ENCODE measurements around the gene PSTPIP1.

PSTPIP1 gene

DNA sequence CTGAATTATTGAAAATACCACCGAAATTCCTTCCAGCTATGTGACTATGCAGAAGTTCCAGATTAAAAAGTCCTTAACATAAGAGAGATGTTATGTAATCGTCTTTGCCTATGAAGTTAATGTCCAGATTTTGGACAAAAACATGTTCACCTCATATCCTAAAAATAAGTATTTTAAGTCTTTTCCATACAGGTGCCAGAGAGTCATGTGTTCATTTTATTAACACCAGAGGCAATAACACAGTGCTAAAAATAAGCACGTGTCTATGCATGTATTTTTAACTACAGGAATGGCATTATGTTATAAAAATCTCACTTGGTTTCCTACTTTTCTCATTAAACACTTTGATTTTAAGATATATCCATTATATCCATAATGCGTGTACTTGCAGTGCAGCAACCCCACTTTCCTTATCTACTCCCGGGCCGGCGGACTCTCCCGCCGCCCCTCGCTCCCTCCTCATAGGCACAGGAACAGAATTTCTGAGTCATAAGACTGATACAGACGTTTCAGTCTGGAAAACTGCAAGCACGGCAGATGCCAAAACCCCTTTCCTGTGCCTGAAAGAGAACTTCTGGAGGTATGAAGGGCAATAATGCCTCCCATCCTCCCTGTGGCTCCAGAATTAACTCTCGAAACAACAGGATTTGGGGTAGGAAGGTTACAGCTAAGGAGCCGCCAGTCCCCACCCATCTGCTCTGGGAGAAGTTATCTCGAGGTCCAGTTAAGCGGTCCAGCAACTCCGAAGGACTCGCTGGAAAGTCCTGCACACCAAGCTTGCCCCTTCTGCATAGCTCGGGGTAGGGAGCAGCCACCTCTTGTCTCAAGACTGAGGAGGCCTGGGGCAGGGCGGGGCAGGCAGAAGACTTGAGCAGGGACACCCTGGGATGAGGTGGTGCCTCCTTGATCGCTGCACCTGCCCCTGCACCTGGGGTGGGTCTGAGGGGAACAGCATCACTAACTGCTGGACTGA is 22.3 kb upstream of the PSTPIP1 start:
- Histone ChIP-seq H3K4me1 (ENCODE audit: low read depth, poor library complexity, severe bottlenecking) (no peaks in the 10 kb centered on the region), H3K4me2 (no peak overlapping the region), H3K36me3 (ENCODE audit: insufficient read depth) (no peaks in the 10 kb centered on the region), H3K27me3 (ENCODE audit: insufficient read depth, low read depth) (no peaks in the 10 kb centered on the region), H3K79me2 (ENCODE audit: insufficient read depth, low read depth) (no peaks in the 10 kb centered on the region), H3K4me3 (IDR thresholded peaks at IDR 0.05; ENCODE audit: insufficient read depth, low read depth, low read length) (no peak overlapping the region), H4K20me1 (ENCODE audit: insufficient read depth) (no peaks in the 10 kb centered on the region), H2AFZ (ENCODE audit: low read depth) (no peak overlapping the region), H3K27ac (no peak overlapping the region), H3K9ac (no peak overlapping the region)
- TF ChIP-seq, protein P1, sequence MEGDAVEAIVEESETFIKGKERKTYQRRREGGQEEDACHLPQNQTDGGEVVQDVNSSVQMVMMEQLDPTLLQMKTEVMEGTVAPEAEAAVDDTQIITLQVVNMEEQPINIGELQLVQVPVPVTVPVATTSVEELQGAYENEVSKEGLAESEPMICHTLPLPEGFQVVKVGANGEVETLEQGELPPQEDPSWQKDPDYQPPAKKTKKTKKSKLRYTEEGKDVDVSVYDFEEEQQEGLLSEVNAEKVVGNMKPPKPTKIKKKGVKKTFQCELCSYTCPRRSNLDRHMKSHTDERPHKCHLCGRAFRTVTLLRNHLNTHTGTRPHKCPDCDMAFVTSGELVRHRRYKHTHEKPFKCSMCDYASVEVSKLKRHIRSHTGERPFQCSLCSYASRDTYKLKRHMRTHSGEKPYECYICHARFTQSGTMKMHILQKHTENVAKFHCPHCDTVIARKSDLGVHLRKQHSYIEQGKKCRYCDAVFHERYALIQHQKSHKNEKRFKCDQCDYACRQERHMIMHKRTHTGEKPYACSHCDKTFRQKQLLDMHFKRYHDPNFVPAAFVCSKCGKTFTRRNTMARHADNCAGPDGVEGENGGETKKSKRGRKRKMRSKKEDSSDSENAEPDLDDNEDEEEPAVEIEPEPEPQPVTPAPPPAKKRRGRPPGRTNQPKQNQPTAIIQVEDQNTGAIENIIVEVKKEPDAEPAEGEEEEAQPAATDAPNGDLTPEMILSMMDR (conservative IDR thresholded peaks at IDR 0.05; ENCODE audit: low read depth, low read length), result no peak

DNA sequence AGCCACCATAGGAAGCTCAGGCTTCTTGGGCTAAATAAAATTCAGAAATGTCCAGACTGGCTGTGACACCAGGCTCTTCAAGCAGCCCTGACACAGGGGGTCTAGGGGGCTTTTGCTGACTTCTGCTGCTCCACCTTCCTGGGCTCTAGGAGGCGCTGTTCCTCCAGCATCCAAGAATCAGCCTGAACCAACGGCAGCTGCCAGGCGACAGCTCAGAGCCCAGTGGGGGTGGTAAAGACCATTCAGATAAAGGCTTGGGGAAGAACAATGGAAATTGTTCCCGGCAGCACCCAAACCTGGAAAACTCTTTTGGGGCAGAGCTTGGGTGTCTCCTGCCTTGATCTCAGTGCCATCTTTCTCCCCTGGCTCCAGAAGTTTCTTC is 21.6 kb upstream of the PSTPIP1 start:
- Histone ChIP-seq H3K9ac (no peak overlapping the region), H3K27ac (no peak overlapping the region), H2AFZ (ENCODE audit: low read depth) (no peak overlapping the region), H3K79me2 (ENCODE audit: insufficient read depth, low read depth) (no peaks in the 10 kb centered on the region), H3K36me3 (ENCODE audit: insufficient read depth) (no peaks in the 10 kb centered on the region), H3K27me3 (ENCODE audit: insufficient read depth, low read depth) (no peaks in the 10 kb centered on the region), H3K4me2 (no peak overlapping the region), H4K20me1 (ENCODE audit: insufficient read depth) (no peaks in the 10 kb centered on the region), H3K4me1 (ENCODE audit: low read depth, poor library complexity, severe bottlenecking) (no peaks in the 10 kb centered on the region), H3K4me3 (IDR thresholded peaks at IDR 0.05; ENCODE audit: insufficient read depth, low read depth, low read length) (no peak overlapping the region)
- TF ChIP-seq, protein P1 (conservative IDR thresholded peaks at IDR 0.05; ENCODE audit: low read depth, low read length), result 0 out of 2 replicates have a peak, but pooled peaks have one; percentile 16

DNA sequence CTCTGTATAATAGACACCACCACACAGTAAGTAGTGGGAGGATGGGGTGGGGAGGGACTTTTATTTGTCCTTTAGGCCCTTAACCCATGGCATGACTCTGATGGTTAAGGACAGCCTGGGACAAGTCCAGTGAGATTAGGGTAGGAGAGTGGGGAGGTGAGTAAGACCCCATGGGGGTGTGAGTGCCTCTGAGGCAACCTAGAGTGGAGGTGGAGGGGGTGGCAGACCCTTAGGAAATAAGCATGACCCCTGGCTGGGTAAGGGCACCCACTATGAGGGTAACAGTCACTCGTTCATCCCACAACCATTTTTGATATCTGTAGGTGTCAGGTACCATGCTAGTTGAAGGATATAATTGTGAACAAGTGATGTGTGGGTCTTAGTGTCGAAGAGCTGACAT is 21.0 kb upstream of the PSTPIP1 start:
- Histone ChIP-seq H3K4me3 (IDR thresholded peaks at IDR 0.05; ENCODE audit: insufficient read depth, low read depth, low read length) (no peak overlapping the region), H3K27ac (no peak overlapping the region), H3K79me2 (ENCODE audit: insufficient read depth, low read depth) (no peaks in the 10 kb centered on the region), H3K9ac (no peak overlapping the region), H2AFZ (ENCODE audit: low read depth) (no peak overlapping the region), H3K4me1 (ENCODE audit: low read depth, poor library complexity, severe bottlenecking) (no peaks in the 10 kb centered on the region), H4K20me1 (ENCODE audit: insufficient read depth) (no peaks in the 10 kb centered on the region), H3K36me3 (ENCODE audit: insufficient read depth) (no peaks in the 10 kb centered on the region), H3K4me2 (no peak overlapping the region), H3K27me3 (ENCODE audit: insufficient read depth, low read depth) (no peaks in the 10 kb centered on the region)
- TF ChIP-seq, protein P1 (conservative IDR thresholded peaks at IDR 0.05; ENCODE audit: low read depth, low read length), result no peak

DNA sequence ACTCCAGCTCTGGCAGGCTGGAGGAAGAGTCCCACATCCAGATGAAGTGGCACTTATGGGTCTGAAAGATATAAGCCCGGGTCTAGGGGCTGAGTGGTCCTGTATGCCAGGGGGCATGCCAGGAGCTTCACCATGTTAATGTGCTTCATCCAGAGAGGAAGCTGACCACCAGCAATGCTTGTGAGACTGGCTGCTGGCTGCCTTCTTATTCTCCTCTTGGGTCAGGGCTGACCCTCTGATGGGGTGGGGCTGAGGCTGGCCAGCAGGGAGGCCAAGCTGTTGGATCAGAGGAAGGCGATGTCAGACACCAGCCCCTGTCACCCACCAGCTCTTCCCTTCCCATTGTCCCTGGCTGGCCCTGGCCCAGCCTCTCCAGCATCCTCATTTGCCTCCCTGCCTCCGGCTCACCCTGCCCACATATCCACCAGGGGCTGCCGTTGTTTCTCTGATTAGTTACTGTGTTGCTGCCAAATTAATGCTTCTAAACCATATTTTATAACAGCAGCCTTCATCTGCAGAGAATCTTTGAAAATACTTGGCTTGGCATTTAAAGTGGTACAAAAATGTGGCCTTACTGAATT is 20.4 kb upstream of the PSTPIP1 start:
- H3K27me3 ChIP-seq (ENCODE audit: insufficient read depth, low read depth), result no peaks in the 10 kb centered on the region
- H3K4me2 ChIP-seq, result no peak overlapping the region
- no peak overlapping the region for H3K9ac ChIP-seq
- no peaks in the 10 kb centered on the region for H3K36me3 ChIP-seq (ENCODE audit: insufficient read depth)
- no peaks in the 10 kb centered on the region for H3K79me2 ChIP-seq (ENCODE audit: insufficient read depth, low read depth)
- H3K4me3 ChIP-seq (IDR thresholded peaks at IDR 0.05; ENCODE audit: insufficient read depth, low read depth, low read length), result no peak overlapping the region
- H2AFZ ChIP-seq (ENCODE audit: low read depth), result no peak overlapping the region
- H4K20me1 ChIP-seq (ENCODE audit: insufficient read depth), result no peaks in the 10 kb centered on the region
- TF ChIP-seq, protein P1 (conservative IDR thresholded peaks at IDR 0.05; ENCODE audit: low read depth, low read length), result no peak
- H3K27ac ChIP-seq, result no peak overlapping the region
- no peaks in the 10 kb centered on the region for H3K4me1 ChIP-seq (ENCODE audit: low read depth, poor library complexity, severe bottlenecking)
